RWPE1 (cell line): Measurements from ENCODE around the gene LRRC23.
A peak's percentile ranks its signal among the peaks of the same experiment; 100 is the strongest.

Experiments
- CTCF ChIA-PET: fragments of 350-600 bp; sonication (Branson Sonifier 250); formaldehyde crosslinking; extraction: SDS; loops from one replicate; lab custom pipeline; 2021; lab: Yijun Ruan, JAX
- POLR2A ChIA-PET: fragments of 400-600 bp; formaldehyde crosslinking; extraction: SDS; loops from one replicate; lab custom pipeline; 2020; ENCODE audit warnings: antibody characterized with exemption; ENCODE audit not compliant: low non-redundant PET; lab: Yijun Ruan, JAX
- DNase-seq: peaks from one replicate; pipeline ENCODE4 v3.0.0; 2012; ENCODE audit warnings: low spot score
- H3K27ac ChIP-seq: fragments of 450-650 bp; 2 replicates; pipeline ENCODE4 v1.5.1; 2017
- TF ChIP-seq, protein P1 (sequence below): fragments of 450-650 bp; conservative IDR thresholded peaks from 2 replicates; pipeline ENCODE4 v1.5.1; 2017; ENCODE audit warnings: low read depth, mild to moderate bottlenecking

Gene LRRC23

DNA sequence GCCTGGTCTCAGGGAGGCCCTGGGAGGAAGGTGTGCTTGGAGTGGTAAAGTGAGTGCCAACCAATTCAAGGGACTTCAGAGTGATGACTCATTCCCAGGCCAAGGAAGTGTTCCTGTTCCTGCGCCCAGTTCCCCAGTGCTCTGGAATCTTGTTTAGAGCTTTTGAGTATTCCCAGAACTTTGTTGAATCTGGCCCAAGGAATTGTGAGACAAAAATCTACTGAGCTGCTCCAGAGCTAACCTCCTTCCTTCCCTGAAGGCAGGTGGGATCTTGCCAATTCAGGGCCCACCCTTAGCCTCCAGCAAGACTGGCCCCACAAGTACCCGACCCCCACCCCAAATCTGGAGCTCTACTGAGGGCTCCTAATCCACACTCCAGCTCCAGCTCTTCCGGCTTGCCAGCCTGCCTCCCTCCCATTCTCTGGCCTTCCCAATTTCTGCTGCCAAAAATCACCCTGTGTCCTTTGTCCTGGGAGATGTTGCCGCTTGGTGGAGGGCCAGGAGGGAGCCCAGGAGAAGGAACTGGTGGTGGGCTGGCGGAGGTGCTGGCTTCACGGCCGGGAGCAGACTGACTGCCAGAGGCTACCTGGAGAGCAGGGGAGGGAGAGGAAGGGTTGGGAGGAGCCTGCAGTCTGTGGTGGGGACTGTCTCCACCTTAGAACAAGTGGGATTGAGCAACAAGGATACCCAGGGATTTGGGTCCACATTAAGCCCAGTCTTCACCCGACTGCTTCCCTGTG is 21.1 kb downstream of the LRRC23 start:
- TF ChIP-seq, protein P1, sequence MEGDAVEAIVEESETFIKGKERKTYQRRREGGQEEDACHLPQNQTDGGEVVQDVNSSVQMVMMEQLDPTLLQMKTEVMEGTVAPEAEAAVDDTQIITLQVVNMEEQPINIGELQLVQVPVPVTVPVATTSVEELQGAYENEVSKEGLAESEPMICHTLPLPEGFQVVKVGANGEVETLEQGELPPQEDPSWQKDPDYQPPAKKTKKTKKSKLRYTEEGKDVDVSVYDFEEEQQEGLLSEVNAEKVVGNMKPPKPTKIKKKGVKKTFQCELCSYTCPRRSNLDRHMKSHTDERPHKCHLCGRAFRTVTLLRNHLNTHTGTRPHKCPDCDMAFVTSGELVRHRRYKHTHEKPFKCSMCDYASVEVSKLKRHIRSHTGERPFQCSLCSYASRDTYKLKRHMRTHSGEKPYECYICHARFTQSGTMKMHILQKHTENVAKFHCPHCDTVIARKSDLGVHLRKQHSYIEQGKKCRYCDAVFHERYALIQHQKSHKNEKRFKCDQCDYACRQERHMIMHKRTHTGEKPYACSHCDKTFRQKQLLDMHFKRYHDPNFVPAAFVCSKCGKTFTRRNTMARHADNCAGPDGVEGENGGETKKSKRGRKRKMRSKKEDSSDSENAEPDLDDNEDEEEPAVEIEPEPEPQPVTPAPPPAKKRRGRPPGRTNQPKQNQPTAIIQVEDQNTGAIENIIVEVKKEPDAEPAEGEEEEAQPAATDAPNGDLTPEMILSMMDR, result no peak
- ChIA-PET CTCF (interaction anchor here (0.6 to 3.0 kb wide), 6 partner anchors 12 to 187 kb away, joined by 3 to 15 read pairs (median 4); partner anchors contain the start of gene ENO2), POLR2A (interaction anchor here (0.6 to 1.5 kb wide), 7 partner anchors 12 to 53 kb away, joined by 3 to 5 read pairs (median 3); partner anchors contain the start of genes C12orf57, RNU7-1 and SPSB2)
- peak overlapping the region; percentile 98 for H3K27ac ChIP-seq
- peak; percentile 74 for DNase-seq

DNA sequence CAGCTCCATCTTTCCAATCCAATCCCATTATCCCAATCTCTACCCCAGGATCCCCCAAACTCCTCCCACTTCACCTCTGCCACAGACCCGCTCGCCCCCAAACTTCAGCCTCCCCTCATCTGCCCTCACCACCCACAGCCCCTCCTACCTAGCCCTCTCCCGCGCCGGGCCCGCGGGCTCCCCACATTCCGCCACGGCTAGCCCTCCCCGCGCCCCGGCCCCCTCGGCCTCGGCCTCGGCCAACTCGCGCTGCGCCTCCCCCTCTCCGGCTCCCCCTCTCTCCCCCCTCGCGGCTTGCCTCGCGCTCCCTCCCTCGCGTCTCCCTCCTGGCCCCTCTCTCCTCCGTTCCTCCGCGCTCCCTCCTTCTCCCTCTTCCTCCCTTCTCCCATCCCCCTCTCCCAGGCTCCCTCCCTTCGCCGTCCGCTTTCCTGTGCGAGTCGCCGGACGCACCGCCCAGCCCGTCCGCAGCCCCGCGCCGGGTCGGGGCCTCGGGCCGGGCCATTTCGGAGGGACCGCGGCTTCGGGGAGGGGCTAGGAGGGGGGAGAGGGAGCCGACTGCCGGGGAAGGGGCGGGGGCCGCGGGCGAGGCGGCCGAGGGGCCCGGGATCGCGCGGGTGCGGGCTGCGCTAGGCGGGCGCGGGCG is 22.9 kb downstream of the LRRC23 start, which contains the start of gene ATN1:
Gene ATN1 (plus strand): TSS at position 581 of the 643 bp plus-strand sequence. CDS start 6,043 bp downstream, outside the sequence.
- POLR2A ChIA-PET, result no interaction called here
- no peak for DNase-seq
- CTCF ChIA-PET, result interaction anchor here (0.6 to 3.0 kb wide), 3 partner anchors 10 to 227 kb away, joined by 3 to 15 read pairs (median 7); partner anchors contain the start of gene RNU7-1
- peak within 1 kb of the TSS; percentile 98 for H3K27ac ChIP-seq
- TF ChIP-seq, protein P1, result no peak

DNA sequence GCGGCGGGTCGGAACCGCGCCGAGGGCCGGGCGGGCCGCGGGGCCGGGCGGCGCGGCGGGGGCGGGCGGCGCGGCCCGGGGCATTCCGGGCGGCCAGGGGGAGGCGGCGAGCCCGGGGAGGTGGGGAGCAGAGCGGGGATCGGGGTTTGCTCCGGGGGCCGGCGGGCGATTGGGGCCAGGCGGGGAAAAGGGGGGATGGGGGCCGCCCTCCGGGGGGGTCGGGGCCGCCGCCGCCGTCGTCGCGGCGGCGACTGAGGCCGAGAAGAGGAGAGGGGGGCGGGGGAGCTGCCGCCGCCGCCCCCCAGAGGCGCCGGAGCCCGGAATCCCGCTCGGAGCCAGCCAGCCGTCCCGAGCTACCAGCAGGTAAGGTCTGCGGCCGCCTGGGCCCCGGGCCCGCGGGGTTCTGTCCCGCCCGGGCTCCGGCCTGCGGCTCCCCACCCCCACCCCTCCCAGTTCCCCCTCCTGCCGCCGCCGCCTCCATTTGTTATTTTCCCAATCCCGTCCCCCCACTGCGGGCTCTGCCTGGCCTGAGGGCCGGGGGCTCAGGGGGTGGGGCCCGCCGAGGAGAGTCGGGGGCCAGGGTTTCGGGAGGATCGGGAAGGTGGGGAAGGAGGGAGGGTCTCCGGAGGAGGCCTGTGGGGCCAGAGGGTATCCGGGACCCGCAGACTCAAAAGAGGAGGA is 23.5 kb downstream of the LRRC23 start:
- POLR2A ChIA-PET, result interaction anchor here (0.7 to 1.2 kb wide), 2 partner anchors 34 to 37 kb away, joined by 4 to 5 read pairs; no protein-coding TSS in a partner anchor
- TF ChIP-seq, protein P1, result no peak
- H3K27ac ChIP-seq, result peak overlapping the region; percentile 98
- no peak for DNase-seq
- CTCF ChIA-PET, result no interaction called here

DNA sequence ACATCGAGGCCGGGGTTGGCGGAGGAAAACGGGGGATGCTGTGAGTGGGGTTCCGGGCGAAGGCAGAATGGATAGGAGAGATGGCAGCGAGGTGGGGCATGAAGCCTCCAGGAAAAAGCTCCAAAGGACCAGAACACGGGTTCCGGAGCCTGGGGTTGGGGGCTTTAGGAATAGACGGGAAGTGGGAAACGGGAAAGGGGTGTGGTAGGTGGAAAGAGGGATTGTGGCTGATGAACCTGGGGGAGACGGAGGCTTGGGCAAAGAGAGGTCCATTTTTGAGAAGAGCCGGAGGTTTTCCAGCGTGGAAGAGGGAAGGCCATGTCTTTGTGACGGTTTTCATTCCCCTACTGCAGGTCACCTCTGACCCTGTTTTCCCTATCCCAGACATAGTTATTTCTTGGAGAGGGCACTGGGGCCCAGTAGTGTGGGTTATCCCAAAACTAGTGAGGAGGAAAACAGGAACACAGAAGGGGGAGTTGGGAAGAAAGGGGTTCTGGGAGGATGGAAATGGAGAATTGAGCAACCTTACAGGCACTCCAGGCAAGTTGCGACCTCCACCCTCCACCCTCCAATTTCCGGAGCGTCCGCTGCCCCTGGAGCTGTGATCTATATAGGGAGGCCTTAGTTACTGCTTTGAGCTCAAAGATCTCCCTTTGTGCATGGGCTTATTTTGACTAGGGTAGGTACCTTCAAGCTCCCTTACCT is 24.2 kb downstream of the LRRC23 start:
- DNase-seq, result no peak
- CTCF ChIA-PET, result interaction anchor here (1.1 to 1.2 kb wide), 2 partner anchors 9 to 56 kb away, joined by 3 read pairs; partner anchors contain the start of gene SPSB2
- TF ChIP-seq, protein P1, result no peak
- POLR2A ChIA-PET, result interaction anchor here (0.7 to 1.2 kb wide), 2 partner anchors 33 to 38 kb away, joined by 4 to 5 read pairs; no protein-coding TSS in a partner anchor
- H3K27ac ChIP-seq, result peak overlapping the region; percentile 98

DNA sequence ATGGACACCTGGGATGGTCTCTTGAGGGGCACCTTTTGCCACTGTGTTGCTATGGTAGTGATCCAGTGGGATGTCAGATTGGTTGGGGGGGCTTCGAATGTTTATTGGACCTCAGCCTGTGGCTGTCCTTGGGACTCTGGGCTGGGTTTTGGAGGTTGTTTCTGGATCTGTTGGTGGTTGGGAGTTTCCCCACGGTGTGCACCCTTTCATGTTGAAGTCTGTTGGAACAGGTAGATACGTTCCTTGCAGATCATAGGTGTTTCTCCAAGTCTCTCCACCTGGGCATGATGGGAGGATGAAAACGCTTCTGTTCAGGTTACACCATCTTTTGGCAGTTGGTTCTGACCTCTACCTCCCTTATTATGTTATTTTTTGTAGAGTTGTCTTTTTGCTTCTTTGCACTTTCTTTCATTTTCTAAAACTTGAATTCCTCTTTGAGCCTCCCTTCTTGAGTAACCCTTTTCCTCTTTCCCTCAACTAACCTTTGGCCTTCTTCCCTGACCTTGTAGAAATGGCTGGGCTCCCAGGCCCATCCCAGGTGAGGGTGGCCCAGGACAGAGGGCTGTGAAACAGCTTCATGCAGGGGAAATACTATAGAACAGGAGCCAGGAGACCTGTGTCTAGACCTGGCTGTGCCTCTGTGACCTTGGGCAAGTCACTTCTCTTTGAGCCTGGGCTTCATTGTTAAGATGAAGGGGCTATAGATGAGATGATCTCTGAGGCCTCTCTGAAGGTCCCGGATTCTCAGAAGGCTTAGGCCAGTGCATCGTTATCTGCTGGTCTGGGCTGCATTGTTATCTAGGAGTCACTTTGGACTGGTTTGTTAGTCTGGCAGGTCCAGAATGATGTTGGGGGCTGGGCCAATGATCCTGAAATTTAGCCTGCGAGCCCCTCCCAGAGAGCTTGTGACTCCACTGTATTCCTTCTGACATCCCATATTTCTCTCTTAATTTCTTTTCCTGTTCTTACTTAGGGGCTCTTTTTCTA is 25.1 kb downstream of the LRRC23 start:
- CTCF ChIA-PET, result interaction anchor here (1.1 to 1.2 kb wide), 2 partner anchors 8 to 57 kb away, joined by 3 read pairs; partner anchors contain the start of gene SPSB2
- no peak for DNase-seq
- POLR2A ChIA-PET, result interaction anchor here (1.2 kb wide), 1 partner anchor 33 kb away, joined by 5 read pairs; no protein-coding TSS in a partner anchor
- TF ChIP-seq, protein P1, result no peak
- peak overlapping the region; percentile 98 for H3K27ac ChIP-seq
